ENCODE results near the gene TNS2.
A peak's percentile ranks its signal among the peaks of the same experiment; 100 is the strongest.

Gene TNS2

GRCh38 chr12:53058674-53059433, 9.0 kb downstream of the TNS2 start:
- no peak for DNase-seq

GRCh38 chr12:53059434-53060063, 9.7 kb downstream of the TNS2 start:
- DNase-seq, result no peak

DNA sequence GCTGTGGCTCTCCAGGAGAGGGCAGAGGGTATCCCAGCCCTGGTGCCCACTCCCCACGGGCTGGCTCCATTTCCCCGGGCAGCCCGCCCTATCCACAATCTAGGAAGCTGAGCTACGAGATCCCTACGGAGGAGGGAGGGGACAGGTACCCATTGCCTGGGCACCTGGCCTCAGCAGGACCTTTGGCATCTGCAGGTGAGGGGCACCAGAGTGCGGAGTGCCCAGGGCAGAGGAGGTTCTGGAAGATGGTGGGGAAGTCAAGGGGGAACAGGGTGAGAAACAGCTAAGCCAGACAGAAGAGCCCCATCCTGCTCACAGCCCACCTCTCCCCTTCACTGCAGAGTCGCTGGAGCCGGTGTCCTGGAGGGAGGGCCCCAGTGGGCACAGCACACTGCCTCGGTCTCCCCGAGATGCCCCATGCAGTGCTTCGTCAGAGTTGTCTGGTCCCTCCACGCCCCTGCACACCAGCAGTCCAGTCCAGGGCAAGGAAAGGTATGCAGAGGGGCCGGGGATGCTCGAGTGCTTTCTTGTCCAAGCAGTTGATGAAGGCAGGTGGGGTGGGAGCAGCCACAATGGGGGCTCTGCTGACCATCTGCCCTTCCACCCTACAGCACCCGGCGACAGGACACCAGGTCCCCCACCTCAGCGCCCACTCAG, 10.3 kb downstream of the TNS2 start:
- no peak for DNase-seq

GRCh38 chr12:53060721-53061276, 10.9 kb downstream of the TNS2 start:
- DNase-seq, result peak; percentile 81

DNA sequence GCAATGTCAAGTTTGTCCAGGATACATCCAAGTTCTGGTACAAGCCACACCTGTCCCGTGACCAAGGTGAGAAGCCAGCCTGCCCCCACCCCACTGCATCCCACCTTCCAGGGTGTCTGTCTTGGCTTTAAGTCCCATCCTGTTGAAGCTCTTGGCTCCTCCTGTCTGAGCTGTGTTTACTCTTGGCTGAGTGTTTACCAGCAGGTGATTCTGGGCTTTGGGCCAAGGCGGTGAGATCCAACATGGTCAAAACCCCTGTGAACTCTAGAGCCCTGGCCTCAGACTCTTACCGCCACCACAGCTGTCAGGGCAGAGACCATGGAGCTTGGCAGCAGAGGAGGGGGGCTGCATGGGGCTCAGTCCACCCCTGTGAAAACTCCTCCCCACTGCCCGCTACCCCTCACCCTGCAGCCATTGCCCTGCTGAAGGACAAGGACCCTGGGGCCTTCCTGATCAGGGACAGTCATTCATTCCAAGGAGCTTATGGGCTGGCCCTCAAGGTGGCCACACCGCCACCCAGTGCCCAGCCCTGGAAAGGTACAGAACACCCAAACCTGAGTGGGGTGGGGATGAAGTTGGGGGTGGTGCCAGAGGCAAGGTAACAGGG, 11.6 kb downstream of the TNS2 start:
- DNase-seq, result peak; percentile 68

DNA sequence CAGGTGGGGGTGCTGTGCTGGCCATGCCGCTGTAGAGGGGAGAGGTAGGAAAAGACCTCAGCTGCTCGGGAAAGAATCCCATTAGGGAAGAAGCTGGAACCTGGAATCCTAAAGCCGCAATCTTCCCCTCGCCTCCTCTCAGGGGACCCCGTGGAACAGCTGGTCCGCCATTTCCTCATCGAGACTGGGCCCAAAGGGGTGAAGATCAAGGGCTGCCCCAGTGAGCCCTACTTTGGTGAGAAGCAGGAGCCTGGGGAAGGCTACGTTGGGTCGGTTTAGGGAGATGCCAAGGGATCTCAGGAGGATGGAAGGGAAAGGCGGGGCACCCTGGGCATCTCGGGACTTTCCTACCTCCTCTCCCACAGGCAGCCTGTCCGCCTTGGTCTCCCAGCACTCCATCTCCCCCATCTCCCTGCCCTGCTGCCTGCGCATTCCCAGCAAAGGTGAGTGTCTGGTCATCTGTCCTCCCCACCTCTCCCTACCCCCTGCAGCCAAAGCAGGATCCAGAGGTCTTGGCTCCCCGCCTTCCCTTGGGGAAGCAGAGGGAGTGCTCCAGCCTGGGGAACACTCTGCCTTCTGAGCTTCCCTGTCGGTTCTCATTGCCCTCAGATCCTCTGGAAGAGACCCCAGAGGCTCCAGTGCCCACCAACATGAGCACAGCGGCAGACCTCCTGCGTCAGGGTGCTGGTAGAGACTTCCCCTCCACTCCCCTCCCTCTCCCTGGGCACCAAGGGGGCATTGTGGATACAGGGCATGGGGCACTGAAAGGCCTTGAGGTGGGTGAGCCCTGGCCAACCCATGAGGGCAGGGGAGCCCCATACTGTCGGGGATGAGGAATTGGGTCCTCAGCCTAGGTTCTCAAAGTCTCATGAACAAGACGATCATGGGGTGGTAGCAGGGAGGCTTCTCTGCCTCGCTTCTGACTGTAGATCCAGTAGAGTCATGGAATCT, 12.4 kb downstream of the TNS2 start:
- DNase-seq, result no peak

GRCh38 chr12:53062977-53063707, 13.3 kb downstream of the TNS2 start:
- no peak for DNase-seq

- no peak for DNase-seq
Measured at GRCh38 chr12:53063708-53064612, 14.1 kb downstream of the TNS2 start.

GRCh38 chr12:53064613-53065436, 15.0 kb downstream of the TNS2 start:
- DNase-seq, result no peak

- DNase-seq, result no peak
Measured at GRCh38 chr12:53065470-53065869, 15.6 kb downstream of the TNS2 start.

DNA sequence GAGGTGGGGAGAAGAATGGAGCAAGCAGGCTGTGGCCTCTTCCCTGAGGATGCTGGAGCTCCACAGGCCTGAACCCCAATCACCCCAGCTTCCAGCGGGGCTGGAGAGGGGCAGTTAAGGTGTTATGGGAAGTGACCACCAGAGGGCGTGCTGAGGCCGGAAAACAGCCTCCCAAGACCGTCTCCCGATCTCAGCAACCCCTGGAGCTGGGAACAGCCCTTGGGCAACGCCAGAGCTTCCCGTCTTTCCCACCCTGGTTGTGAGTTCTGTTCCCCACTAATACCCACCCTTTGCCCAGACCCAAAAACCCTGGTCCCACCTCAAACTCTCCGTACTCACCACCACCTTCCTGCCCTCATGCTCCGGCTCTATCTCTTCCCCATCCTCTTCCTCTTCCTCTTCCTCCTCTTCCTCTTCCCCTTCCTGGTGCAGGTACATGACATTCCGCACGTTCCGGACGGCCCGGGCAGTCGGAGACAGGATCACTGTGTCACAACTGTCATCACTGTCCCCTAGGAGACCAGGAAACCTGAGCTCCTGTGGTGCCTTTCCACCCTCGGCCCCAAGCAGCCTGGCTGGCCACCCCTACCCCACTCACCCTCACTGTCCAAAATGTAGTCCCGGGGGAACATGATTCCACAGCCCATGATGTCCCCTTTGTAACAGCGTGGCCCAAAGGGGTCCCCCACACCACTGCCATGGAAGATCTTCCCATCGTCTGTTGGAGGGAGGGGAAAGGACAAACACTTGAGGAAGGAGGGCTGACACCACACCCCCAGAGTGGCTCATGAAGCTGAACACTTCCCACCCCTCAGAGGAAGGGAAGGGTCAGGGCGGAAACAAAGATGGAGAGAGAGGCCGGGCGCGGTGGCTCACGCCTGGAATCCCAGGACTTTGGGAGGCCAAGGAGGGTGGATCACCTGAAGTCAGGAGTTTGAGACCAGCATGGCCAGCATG, 16.4 kb downstream of the TNS2 start:
- peak; percentile 65 for DNase-seq

- no peak for DNase-seq
Measured at GRCh38 chr12:53067074-53067992, 17.5 kb downstream of the TNS2 start.

DNA sequence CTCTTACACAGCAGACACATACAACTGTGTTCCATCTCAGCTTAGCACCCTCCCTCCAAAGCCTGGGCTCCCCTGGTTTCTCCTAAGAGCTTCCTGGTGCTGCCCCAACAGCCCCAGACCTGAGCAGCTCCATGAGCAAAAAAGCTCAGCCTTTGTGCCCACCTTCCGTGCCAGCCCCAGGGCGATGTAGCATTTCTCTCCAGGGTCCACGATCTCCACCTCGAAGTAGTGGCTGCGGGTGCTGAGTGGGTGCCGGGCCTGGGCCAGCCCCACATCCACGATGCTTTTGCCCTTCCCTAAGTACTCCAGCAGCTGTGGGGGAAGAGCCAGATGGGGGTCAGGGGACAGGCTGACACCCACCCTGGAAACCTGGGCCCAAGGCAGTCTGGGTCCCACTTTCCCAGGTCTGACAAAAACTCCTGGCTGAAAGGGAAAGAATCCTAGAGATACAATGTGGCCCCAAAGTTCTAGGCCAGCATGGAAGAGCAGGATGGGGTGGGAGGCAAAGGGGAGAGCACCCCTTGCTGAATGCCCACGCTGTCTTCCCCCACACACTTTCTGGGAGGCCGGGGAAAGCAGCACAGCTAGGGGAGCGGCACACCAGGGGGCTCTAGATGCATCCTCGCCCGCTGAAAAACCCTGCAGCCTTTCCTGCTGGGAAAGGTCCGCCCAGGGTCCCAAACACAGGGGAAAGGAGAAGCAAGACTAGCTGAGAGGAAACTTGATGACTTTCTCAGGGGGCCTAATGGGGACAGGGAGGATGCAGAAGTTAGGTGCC, 18.3 kb downstream of the TNS2 start:
- DNase-seq, result no peak

- DNase-seq, result no peak
Measured at GRCh38 chr12:53068811-53069585, 19.1 kb downstream of the TNS2 start.

All from NCI-H510A (cell line).